ENCODE results near the gene ST3GAL4. TPM values are rescaled to one million over a fixed set of nuclear protein-coding genes. Genes with fewer than 3 reads are reported as not detected.

The ST3GAL4 gene
- total RNA-seq, 1 donor from 2014 or later = 14.7 TPM

DNA sequence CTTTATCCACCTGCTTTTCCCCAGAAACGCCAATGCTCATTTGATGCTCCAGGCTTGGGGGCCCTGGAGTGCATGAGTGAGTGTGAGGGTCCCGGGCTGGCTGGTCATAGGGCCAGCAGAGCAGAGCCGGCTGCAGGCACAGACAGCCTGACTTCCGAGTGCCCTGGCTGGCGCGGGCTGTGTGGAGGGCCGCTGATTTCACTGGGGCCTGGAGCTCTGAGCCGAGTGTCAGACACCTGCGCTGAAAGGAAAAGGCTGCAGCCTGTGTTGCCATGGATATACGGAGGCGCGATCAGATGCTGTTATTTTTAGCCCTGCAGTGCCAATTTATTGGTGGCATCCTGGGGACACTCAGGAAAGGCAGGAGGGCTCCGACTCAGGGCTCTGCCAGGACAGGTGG, 87.6 kb downstream of the ST3GAL4 start:
- DNase-seq (ENCODE audit: low read depth in 2 of 2) = no peak

DNA sequence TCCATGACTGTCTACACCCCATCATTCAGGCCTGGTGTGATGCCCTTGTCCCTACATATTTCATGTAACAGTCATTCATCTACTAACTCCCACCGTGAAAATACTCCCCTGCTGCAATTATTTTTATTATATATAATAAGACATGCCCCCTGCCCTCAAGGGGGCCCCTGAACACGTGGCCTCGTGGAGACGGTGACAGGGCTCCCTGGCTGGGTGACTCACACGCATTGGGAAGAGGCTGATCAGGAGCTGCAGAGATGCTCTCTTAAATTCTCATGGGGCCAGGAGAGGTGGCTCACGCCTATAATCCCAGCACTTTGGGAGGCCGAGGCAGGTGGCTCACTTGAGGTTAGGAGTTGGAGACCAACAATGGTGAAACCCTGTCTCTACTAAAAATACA, 88.6 kb downstream of the ST3GAL4 start:
- no peak for DNase-seq (ENCODE audit: low read depth in 2 of 2)

DNA sequence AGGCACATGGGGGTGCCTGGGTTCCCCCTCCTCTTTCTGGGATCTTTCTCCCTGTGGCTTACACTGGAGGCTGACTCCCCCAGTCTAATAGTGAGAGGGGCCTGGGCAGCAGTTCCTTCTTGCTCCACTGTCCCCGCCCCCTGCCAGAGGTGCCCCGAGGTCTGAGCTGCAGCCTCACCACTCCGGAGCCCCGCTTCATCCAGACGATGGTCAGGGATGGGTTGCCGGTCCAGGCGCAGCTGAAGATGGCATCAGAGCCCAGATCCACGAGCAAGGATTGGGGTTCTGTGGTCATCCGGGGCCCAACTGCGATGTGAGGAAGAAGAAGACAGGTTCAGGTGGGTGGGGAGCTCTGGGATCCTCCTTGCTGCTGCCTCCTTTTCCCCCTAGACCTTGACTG, 91.1 kb downstream of the ST3GAL4 start:
- no peak for DNase-seq (ENCODE audit: low read depth in 2 of 2)

DNA sequence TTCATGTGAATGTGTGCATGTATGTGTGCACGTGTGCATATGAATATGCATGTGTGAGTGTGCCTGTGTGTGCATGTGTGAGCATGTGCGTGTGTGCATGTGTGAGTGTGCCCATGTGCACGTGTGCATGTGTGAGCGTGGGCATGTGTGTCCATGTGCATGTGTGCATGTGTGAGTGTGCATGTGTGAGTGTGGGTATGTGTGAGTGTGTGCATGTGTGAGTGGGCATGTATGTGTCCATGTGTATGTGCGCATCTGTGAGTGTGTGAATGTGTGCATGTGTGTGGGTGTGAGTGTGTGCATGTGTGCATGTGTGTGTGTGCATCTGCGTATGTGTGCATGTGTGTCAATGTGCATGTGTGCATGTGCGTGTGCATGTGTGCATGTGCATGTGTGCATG, 94.7 kb downstream of the ST3GAL4 start:
- no peak for DNase-seq (ENCODE audit: low read depth in 2 of 2)

DNA sequence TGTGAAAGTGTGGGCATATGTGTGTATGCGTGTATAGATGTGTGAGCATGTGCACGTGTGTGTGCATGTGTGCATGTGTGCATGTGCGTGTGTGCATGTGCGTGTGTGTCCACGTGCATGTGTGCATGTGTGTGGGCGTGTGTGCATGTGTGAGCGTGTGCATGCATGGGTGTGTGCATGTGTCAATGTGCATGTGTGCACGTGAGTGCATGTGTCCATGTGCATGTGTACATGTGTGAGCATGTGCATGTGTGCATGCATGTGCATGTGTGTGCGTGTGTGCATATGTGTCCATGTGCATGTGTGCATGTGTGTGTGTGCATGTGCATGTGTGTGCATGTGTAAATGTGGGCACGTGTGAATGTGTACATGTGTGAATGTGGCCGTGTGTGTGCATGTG, 95.3 kb downstream of the ST3GAL4 start:
- DNase-seq (ENCODE audit: low read depth in 2 of 2) = no peak

DNA sequence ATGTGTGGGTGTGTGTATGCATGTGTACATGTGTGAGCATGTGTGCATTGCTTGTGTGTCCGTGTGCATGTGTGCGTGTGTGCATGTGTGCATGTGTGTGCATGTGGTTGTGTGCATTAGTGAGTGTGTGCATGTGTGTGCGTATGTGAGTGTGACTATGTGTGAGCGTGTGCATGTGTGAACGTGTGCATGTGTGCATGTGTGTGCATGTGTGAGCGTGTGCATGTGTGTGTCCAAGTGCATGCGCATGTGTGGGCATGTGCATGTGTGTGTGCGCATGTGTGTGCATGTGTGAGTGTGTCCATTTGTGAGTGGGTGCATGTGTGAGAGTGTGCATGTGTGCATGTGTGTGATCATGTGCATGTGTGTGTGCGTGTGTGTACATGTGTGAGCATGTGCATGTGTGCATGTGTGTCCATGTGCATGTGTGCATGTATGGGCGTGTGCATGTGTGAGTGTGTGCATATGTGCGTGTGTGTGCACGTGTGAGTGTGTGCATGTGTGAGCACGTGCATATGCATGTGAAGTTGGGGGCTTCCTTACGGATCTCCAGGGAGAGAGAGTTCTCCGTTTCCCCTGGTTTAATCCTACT, 95.8 kb downstream of the ST3GAL4 start:
- no peak for DNase-seq (ENCODE audit: low read depth in 2 of 2)

DNA sequence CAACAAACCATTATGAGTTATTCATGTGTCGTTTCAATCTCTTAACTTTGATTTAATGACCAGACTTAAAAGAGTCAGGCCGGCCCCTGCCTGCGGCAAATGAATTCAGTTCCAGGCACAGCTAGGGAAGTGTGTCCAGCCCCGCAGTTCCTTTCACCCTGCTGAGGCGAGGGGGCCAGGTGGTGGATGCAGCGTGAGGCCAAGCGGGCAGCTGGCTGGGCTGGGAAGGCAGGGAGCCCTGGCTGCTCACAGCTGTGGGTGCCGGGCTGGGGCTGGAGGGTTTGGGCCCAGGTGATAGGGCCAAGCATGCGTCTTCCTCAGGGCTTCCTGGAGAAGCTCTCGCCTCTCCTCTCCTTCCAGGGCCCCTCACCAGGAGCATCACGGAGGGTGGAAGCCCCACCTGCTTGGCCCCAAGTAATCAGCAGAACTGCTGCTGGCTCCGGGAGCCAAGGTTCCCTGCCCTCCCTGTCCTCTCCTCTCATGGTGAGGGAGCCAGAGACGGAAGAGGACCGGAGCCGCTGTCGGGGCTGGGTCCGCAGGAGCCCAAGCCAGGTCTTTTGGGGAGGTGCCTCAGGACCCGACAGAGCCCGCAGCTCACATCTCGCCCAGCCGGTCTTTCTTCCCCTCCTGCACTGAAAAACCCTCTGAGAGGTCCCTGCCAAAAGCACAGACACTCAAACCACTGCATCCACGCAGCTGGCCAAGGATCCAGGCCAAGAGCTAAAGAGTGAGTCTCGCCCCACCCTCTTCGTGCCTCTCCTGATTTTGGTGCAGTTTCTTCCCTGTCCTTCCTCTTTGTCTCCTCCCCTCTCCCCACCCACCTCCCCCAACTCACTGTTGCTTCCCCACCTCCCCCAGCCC, 97.0 kb downstream of the ST3GAL4 start:
- no peak for DNase-seq (ENCODE audit: low read depth in 2 of 2)

DNA sequence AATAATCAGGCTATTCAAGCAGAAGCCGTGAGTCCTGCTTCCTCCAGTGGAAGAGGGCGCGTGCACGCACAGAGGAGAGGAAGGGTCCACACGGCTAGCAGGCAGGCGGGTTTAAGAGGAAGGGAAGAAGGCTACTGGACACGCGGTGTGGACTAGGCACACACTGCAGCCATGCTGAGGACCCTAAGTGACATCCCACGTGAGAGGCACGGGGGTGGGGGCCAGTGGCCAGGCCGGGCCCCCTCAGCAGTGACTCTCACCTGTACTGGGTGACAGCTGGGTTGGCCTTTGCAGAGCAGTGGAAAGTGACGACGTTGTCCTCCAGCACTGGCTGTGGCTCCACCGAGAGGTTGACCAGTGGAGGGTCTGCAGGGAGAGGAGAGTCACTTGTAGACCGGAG, 100.6 kb downstream of the ST3GAL4 start:
- no peak for DNase-seq (ENCODE audit: low read depth in 2 of 2)

DNA sequence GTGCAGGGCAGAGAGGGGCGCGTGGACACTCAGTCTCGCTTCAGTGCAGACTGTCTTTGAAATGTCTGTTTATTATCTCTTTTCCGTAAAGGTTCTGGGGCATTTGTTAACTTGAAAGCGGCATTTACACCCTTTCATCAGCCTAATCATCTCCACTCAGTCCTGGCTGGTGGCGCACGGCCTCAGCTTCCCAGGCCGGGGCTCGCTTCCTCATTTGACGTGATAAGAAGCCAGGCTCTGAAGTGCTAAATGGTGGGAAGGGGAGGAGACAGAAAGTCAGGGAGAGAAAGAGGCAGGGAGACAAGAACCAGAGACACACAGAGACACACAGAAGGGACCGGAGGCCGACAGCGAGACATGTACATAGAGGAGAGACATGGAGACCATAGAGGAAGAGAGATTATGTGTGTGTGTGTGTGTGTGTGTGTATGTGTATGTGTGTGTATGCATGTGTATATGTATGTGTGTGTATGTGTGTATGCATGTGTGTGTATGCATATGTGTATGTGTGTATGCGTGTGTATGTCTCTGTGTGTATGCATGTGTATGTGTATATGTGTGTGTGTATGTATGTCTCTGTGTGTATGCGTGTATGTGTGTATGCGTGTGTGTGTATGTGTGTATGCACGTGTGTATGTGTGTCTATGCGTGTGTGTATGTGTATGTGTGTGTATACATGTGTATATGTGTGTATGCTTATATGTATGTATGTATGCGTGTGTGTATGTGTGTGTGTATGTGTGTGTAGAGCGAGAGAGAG, 101.5 kb downstream of the ST3GAL4 start:
- DNase-seq (ENCODE audit: low read depth in 2 of 2) = no peak

DNA sequence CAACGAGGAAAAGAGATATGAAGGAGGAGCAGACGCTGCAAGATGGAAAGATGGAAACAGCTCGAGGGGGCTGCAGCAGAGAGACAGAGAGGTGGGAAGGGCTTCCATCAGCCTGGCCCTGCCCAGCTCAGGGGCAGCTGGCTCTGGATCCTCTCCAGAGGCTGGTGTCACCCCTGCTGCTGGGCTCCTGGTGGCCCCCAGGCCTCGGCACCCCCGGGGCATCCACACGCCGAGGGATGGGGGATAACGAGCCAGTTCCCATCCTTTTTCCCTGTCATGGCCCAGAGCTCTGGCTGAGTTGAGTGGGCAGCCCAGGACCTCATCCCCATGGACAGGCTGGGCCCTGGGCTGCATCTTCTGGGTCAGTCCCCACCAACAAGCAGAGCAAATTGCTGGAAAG, 102.3 kb downstream of the ST3GAL4 start:
- no peak for DNase-seq (ENCODE audit: low read depth in 2 of 2)

DNA sequence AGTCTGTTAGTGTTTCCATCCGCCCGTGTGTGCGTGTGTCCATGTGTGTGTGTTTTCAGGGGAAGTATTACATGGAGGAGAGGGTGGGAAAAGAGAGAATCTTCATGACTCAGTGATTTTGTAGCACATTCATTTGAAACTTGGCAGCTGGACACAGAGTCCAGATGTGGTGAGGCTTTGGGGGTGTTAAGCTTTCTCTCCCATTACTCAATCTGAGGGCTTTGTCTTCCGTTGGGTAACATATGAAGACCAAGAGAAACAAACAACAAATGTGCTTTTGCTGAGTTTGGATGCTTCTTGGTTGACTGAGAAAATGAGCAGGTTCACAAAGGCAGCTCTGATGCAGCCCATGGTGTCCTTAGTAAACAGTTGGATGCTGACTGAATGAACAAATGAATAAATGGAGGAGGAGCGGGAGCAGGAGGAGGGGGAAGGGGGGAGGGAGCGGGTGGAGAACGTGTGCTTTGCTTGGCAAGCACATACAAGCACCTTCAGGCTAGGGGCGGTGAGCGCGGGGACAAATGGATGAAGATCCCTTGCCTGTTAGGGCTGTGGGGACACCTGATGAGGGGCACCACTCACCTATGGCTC, 104.3 kb downstream of the ST3GAL4 start:
- no peak for DNase-seq (ENCODE audit: low read depth in 2 of 2)

DNA sequence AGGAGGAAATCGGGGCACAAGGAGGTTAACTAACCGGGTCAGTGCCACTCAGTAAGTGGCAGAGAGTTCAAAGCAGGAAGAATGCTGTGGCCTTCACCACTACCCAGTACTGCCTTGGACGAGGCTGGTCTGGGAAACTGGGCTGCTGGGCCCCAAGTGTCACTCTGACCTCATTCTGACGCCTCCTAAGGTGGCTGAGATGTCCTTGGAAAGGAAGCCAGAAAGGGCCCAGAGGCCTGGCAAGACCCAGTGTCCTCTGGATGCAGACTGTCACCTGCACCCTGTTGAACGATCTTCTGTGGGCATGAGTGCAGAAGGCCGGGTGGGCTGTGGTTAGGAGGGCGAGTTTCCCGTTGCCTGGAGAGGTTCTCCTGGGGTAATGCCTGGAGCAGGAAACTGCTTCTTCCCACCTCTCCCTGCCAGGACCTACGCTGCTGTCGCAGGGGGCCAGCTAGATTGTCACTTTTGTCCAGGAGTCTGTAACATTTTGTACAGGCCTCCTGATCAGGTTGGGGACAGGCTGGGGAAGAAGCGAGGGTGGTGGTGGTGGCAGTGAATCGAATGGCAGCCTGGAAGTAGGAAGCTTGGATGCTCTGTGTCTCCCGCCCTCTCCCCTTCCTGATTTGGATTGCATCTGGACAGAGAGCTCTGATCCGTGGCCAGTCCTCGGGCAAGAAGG, 105.1 kb downstream of the ST3GAL4 start:
- DNase-seq (ENCODE audit: low read depth in 2 of 2) = no peak

DNA sequence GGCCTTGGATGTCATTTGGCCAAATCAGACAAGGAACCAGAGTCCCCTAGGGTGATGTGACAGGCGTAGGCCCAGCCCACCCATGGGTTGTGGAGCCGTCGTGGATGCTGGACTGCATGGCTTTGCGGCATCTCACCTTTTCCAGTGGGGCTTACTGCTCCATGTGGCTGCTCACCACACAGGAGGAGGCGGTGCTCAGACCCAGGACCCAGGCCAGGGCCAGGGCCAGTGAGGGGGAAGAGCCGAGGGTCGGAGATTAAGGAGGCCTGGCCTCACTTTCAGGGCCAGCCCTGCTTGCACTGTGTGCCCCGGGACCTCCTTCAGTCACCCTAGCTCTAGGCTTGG, 105.6 kb downstream of the ST3GAL4 start:
- no peak for DNase-seq (ENCODE audit: low read depth in 2 of 2)

DNA sequence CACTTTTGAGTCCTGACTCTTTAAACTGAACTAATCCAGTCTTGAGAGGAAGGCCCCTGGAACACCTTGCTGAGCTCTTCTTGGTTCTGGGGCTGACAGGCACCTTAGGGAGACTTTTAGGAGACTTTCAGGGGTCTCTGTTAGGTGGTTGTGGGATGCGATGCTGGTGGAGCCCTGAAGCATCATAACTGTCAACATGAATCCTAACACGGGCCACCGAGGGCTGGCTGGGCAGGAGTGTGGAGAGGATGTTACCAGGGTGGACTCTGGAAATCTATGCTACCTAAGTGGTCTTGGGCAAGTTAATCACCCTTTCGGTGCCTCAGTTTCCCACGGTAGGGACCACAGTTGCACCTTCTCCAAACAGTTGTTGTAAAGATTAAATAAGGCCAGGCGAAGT, 106.5 kb downstream of the ST3GAL4 start:
- DNase-seq (ENCODE audit: low read depth in 2 of 2) = no peak

DNA sequence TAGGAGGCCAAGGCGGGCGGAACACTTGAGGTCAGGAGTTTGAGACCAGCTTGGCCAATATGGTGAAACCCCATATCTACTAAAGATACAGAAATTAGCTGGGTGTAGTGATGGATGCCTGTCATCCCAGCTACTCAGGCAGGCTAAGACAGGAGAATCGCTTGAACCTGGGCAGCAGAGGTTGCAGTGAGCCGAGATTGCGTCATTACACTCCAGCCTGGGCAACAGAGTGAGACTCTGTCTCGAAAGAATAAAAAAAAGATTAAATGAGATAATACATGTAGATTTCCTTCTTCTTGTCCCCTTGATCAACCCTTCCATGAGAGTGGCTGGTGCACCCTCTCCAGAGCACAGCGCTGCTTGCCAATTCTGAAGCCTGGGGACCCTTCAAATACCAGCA, 106.9 kb downstream of the ST3GAL4 start:
- no peak for DNase-seq (ENCODE audit: low read depth in 2 of 2)

Other genes starting within 250 kb of the ST3GAL4 start
- gene RPUSD4, start 144.0 kb upstream of the ST3GAL4 start, total RNA-seq = 22.0 and 26.2 TPM in 2 replicates
- gene FAM118B, start 143.9 kb upstream of the ST3GAL4 start, total RNA-seq = 19.4 and 25.6 TPM in 2 replicates
- gene SRPRA, start 86.8 kb upstream of the ST3GAL4 start, total RNA-seq = 29.9 and 39.5 TPM in 2 replicates
- gene FOXRED1, start 86.5 kb upstream of the ST3GAL4 start, total RNA-seq = 6.2 and 8.1 TPM in 2 replicates
- gene TIRAP, start 72.6 kb upstream of the ST3GAL4 start, total RNA-seq = 2.6 and 4.2 TPM in 2 replicates
- 4.4 and 10.5 TPM in 2 replicates for gene DCPS, start 51.6 kb upstream of the ST3GAL4 start, total RNA-seq